NCI-H446 treated with DMSO at 0.1 percent for 48 hours (cell line): ENCODE measurements around the gene RELN.

Source experiments
- DNase-seq: peaks from one replicate; lab custom pipeline; 2025; lab: John Stamatoyannopoulos, UW

Gene RELN

DNA sequence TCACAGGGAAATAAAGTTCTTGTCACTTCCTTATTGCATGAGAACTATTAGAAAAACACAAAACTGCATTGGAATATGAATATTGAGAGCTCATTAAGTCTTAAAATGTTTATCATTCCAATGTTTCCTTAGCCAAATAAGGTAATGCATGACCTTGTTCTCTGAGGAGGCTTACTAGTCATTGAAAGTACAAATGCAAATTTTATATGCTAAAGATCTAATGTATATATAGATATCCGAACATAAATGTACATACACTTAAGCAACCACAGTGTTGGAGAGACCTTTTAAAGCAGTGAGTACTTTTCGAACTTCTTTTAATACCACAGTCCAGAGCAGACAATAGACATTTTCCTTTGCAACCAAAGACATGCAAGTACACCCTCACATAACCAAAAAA is 96.1 kb downstream of the RELN start:
- DNase-seq, result no peak

GRCh38 chr7:103889451-103889850 is 100.0 kb downstream of the RELN start:
- no peak for DNase-seq

DNA sequence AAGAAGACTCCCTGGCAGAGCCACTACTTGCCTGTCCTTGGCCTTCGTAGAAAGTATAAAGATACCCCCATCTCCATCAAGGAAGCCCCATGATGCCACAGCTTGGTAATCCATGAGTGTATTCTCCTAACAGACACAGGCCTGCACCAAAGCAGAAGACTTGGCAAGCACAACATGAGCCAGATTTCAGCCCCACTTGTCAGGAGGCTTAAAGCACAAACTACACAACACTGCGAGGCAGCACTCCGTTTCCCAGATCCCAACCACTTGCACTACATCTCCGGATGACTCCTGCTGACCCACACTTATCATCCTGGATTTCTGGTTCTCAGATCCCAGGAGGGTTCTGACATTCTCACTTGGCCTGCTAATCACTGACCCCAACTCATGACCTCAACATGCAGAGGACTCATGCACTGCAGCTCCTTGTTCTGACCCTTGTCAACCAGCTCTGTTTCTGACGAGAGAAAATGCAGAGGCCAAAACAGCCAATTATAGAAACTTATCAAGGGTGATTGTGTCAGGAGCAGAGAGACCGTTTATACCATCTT is 100.8 kb downstream of the RELN start:
- no peak for DNase-seq

- no peak for DNase-seq
These were observed 101.4 kb downstream of the RELN start for GRCh38 chr7:103887853-103888602.

DNA sequence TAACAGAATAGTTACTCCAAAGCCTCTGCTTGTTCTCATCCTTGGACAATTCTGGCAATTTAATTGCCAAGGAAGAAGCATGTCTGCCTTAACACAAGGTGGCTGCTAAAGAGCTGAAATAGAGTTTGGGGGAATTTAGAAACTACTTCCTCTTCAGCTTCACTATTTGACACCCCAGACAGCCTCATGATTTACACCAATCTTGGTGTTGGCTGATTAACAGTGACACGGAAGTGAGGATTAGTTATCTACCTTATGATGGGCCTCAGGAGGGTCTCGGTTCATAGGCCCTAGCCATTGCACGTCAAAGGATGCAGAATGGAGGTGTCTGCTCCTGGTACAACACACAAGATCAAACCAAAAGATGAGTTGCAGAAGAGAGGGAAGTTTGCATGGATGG is 102.4 kb downstream of the RELN start:
- DNase-seq, result no peak

- no peak for DNase-seq
These were observed 109.4 kb downstream of the RELN start for GRCh38 chr7:103879928-103880600.

GRCh38 chr7:103879411-103879810 is 110.0 kb downstream of the RELN start:
- DNase-seq, result no peak

DNA sequence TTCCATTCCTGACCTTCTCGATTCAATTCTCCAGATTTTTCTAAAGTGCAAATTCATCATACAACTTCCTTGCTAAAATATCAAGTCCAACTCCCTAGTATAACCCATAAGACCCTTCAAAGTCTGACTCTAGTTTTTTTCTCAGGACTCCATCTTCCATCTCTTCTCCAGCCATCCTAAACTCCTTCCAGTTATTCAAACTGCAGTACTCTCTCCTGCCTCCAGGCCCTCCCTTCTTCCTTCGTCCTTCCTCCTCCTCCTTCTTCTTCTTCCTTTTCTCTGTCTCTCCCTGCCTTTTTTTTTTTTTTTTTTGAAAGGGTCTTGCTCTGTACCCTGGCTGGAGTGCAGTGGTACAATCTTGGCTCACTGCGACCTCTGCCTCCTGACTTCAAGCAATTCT is 111.9 kb downstream of the RELN start:
- no peak for DNase-seq

DNA sequence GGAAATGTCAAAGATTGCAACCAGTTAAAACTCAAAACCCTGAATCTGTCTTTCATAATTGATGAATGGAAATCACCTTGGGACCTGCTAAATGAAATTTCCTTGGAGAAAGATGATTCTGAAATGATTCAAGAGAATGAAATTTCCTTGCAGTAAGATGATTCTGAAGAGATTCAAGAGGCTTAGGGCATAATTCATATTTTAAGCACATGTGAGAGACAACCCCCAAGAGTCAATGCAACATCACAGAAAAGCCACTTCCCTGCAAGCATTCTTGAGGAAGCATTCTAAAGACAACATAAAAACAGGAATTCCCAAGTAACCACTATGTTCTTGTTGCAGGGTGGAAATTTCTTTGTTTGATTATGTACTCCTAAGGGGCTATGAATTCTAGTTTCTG is 113.7 kb downstream of the RELN start:
- DNase-seq, result no peak

GRCh38 chr7:103871473-103871872 is 118.0 kb downstream of the RELN start:
- DNase-seq, result no peak

GRCh38 chr7:103870664-103871063 is 118.8 kb downstream of the RELN start:
- no peak for DNase-seq

GRCh38 chr7:103867874-103868273 is 121.6 kb downstream of the RELN start:
- no peak for DNase-seq

DNA sequence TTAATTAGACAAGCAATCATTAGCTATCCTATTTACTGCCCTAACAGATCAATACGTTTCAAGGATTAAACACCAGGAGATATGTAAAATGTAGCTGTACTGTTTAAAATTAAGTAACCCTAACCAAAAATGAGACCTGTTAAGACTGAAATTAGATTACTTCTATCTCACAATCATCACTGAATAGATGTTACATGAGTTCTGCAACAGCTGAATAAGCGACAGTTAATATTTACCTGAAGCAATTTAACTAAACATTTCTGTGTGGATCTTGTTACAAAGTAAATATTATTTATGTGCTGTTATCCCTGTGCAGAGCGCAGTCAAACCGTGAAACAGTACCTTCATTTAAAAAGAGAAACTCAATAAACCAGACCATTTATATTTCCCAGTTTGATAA is 122.5 kb downstream of the RELN start:
- no peak for DNase-seq

DNA sequence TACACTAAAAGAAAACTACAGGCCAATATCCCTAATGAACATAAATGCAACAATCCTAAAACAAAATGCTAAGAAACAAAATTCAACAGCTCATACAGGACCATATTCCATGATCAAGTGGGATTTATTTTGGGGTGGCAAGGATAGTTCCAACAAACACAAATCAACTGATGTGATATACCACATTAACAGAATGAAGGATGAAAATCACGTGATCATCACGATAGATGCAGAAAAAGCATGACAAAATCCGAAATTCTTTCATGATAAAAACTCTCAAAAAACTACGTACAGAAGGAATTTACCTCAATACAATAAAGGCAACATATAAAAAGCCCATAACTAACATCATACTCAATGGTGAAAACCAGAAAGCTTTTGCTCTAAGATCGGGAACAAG is 124.0 kb downstream of the RELN start:
- no peak for DNase-seq

- DNase-seq, result no peak
These were observed 127.0 kb downstream of the RELN start for GRCh38 chr7:103862302-103863035.

DNA sequence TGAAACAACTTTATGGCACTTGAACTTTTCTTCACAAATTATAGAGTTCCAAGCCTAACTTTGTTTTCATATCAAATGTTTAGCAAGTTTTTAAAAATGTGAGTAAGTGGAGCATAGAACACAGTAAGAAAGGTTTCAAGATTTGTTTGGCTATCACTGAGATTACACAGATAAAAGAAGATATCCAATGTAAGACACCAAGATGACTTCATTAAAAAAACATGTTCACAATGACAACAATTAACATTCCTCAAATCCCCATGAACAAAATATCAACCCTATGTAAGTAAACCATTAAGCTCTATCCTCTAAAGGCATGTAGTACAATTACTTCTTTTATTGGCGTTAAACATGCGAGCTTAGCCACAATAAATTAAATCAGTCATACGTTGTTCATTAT is 129.7 kb downstream of the RELN start:
- no peak for DNase-seq

DNA sequence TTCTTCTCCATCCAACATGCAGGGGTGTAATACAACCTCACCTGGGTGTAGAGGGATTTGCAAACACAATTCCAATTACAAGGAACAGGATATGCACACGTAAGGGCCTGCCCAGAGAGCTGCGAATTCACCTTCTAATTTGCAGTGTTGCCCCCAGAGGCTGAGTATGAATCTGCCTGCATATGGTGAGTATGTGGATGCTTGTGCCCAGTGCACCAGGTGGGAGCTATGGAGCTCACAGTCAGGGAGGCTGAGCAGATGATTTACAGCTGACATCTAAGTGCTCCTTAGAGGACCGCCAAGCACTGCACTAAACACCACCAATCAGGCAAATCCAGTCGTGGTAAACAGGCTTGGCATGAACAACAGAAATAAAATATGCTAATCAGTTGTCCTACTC is 132.0 kb downstream of the RELN start:
- DNase-seq, result peak; percentile 57

- DNase-seq, result no peak
These were observed 132.5 kb downstream of the RELN start for GRCh38 chr7:103856929-103857328.

- no peak for DNase-seq
These were observed 133.8 kb downstream of the RELN start for GRCh38 chr7:103855671-103856070.

DNA sequence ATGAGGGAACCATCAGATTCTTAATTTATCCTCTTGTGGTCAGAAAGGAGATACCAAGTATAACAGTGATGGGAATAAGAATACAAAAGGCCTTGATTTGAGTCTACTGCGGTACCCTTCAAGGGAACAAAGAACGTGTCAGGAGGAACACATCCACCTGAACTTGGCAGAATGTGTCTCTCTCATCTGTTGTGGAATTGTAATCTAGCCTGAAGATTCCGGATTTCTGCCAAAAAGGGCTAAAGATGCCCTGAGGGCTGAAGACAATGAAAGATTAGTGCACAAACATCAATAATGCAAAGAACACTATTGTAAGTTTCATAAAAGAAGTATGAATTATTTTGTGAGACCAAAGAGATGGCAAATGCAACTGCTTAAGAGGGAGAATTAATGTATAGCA is 134.8 kb downstream of the RELN start:
- DNase-seq, result no peak

DNA sequence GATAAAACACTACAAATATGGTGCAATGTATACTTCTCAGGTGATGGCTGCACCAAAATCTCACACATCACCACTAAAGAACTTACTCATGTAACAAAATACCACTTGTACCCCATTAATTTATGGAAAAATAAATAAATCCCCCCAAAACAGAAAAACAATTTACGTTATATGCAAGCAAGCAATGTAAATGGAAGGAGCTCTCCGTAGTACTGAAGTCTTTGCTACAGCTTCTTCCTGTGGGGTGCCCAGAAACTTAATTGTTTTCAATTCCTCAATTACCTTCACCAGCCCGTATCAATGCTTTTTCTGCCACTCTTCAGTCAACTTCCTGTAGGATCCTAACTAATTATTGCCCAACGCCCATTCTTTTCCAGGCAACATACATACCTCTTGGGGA is 138.1 kb downstream of the RELN start:
- DNase-seq, result no peak

DNA sequence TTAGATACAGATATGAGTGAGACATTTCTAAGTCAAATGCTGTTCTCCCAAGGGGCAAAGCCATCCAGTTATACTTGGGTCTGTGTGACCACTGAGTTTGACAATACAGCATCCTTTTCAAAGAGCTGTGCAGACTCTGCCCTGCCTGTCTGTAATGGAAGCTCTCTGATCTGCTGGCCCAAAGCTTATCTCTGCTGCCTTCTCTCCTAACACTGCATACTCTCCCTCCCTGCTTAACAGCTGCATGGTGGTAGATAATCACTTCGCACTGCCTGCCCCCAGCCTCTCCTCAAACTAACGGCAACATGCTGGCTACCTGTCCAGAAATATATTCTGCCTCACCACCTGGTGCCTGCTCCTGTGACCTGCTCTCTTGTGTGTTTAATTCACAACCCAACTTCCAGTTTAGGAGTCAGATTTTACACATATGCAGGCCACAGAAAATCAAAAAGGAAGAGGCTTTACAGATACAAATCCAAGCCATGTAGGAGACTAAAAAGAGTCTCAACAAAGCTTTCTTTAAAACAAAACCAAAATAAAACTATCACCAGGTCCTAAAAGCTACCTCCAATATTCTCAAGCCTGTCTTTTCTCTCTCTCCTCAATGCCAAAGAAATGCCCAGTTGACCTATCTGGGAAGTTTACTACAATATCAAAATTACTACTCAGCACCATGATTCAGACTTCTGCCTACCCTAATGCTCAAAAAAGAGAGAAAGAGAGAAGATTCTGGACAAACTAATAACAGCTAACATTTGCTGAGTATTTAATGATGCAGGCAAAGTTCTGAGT is 145.6 kb downstream of the RELN start:
- no peak for DNase-seq
